ENCODE data around the gene ZFAND2B. TPM values are rescaled to one million over a fixed set of nuclear protein-coding genes. Genes with fewer than 3 reads are reported as not detected.

Gene ZFAND2B
- 23.9 and 30.9 TPM in 2 replicates for total RNA-seq (ENCODE audit: low replicate concordance)

GRCh38 chr2:219206328-219207133 is at the start of gene ZFAND2B:
ZFAND2B (plus strand) TSS chr2:219206782; CDS start chr2:219206988, 206 bp downstream.

GRCh38 chr2:219160186-219161017 is 46.2 kb upstream of the ZFAND2B start, which contains the start of gene NHEJ1:
NHEJ1 (minus strand) TSS chr2:219160815; CDS start chr2:219158362, 2,453 bp downstream.

GRCh38 chr2:219169930-219170654 is 36.5 kb upstream of the ZFAND2B start, which contains the start of gene SLC23A3:
SLC23A3 (minus strand) TSS chr2:219170029; CDS start chr2:219169984, 45 bp downstream.

GRCh38 chr2:219176818-219177551 is 29.6 kb upstream of the ZFAND2B start, which contains the start of gene CNPPD1:
CNPPD1 (minus strand) TSS chr2:219176925; CDS start chr2:219176828, 97 bp downstream.

GRCh38 chr2:219177552-219178376 is 28.8 kb upstream of the ZFAND2B start, which contains the start of gene RETREG2:
RETREG2 (plus strand) TSS chr2:219178275; CDS start chr2:219178353, 78 bp downstream.

GRCh38 chr2:219218732-219219701 is 12.4 kb downstream of the ZFAND2B start, which contains the start of gene ABCB6:
ABCB6 (minus strand) TSS chr2:219218958; CDS start chr2:219218673, 285 bp downstream.

GRCh38 chr2:219229305-219230058 is 22.9 kb downstream of the ZFAND2B start, which contains the start of the genes ANKZF1 and ATG9A:
ANKZF1 (plus strand) TSS chr2:219229806; CDS start chr2:219230258, 452 bp downstream.
ATG9A (minus strand) TSS chr2:219229636; CDS start chr2:219228024, 1,612 bp downstream.

GRCh38 chr2:219245148-219245898 is 38.7 kb downstream of the ZFAND2B start, which contains the start of the genes GLB1L and STK16:
GLB1L (minus strand) TSS chr2:219245444; CDS start chr2:219243573, 1,871 bp downstream.
STK16 (plus strand) TSS chr2:219245479; CDS start chr2:219246000, 521 bp downstream.

GRCh38 chr2:219252900-219253752 is 46.5 kb downstream of the ZFAND2B start, which contains the start of gene TUBA4B:
TUBA4B (plus strand) TSS chr2:219253243; CDS start chr2:219253408, 165 bp downstream.

GRCh38 chr2:219253753-219254589 is 47.4 kb downstream of the ZFAND2B start, which contains the start of gene TUBA4A:
TUBA4A (minus strand) TSS chr2:219253918; CDS start chr2:219253858, 60 bp downstream.

Other genes with a start within 250 kb of the ZFAND2B start
- 0.08 TPM in 1 of 2 replicates, not detected in the other for gene CDK5R2, start 247.1 kb upstream of the ZFAND2B start, total RNA-seq (ENCODE audit: low replicate concordance)
- not detected in 2 replicates for gene FEV, start 221.6 kb upstream of the ZFAND2B start, total RNA-seq (ENCODE audit: low replicate concordance)
- gene CRYBA2, start 213.4 kb upstream of the ZFAND2B start, total RNA-seq (ENCODE audit: low replicate concordance) = not detected in 2 replicates
- not detected in 2 replicates for gene CFAP65, start 165.3 kb upstream of the ZFAND2B start, total RNA-seq (ENCODE audit: low replicate concordance)
- gene IHH, start 145.9 kb upstream of the ZFAND2B start, total RNA-seq (ENCODE audit: low replicate concordance) = under 0.01 TPM in 1 of 2 replicates, not detected in the other
- gene NHEJ1, start 46.0 kb upstream of the ZFAND2B start, total RNA-seq (ENCODE audit: low replicate concordance) = 10.3 and 20.4 TPM in 2 replicates
- gene SLC23A3, start 36.8 kb upstream of the ZFAND2B start, total RNA-seq (ENCODE audit: low replicate concordance) = 0.60 and 2.5 TPM in 2 replicates
- gene CNPPD1, start 29.9 kb upstream of the ZFAND2B start, total RNA-seq (ENCODE audit: low replicate concordance) = 19.5 and 32.3 TPM in 2 replicates
- gene RETREG2, start 28.5 kb upstream of the ZFAND2B start, total RNA-seq (ENCODE audit: low replicate concordance) = 41.6 and 71.7 TPM in 2 replicates
- 25.9 and 98.6 TPM in 2 replicates for gene ABCB6, start 12.2 kb downstream of the ZFAND2B start, total RNA-seq (ENCODE audit: low replicate concordance)
- 35.6 and 39.5 TPM in 2 replicates for gene ATG9A, start 22.9 kb downstream of the ZFAND2B start, total RNA-seq (ENCODE audit: low replicate concordance)
- 15.4 and 22.7 TPM in 2 replicates for gene ANKZF1, start 23.0 kb downstream of the ZFAND2B start, total RNA-seq (ENCODE audit: low replicate concordance)
- gene GLB1L, start 38.7 kb downstream of the ZFAND2B start, total RNA-seq (ENCODE audit: low replicate concordance) = 8.4 and 13.8 TPM in 2 replicates
- gene STK16, start 38.7 kb downstream of the ZFAND2B start, total RNA-seq (ENCODE audit: low replicate concordance) = 27.1 and 49.1 TPM in 2 replicates
- gene TUBA4B, start 46.5 kb downstream of the ZFAND2B start, total RNA-seq (ENCODE audit: low replicate concordance) = not detected in 2 replicates
- 9.1 and 9.8 TPM in 2 replicates for gene TUBA4A, start 47.1 kb downstream of the ZFAND2B start, total RNA-seq (ENCODE audit: low replicate concordance)
- gene DNAJB2, start 72.6 kb downstream of the ZFAND2B start, total RNA-seq (ENCODE audit: low replicate concordance) = 39.9 and 125 TPM in 2 replicates
- gene PTPRN, start 102.6 kb downstream of the ZFAND2B start, total RNA-seq (ENCODE audit: low replicate concordance) = under 0.01 and 9.0 TPM in 2 replicates
- not detected in 2 replicates for gene RESP18, start 126.0 kb downstream of the ZFAND2B start, total RNA-seq (ENCODE audit: low replicate concordance)
- 54.2 and 75.5 TPM in 2 replicates for gene DNPEP, start 181.1 kb downstream of the ZFAND2B start, total RNA-seq (ENCODE audit: low replicate concordance)
- 0.15 and 11.8 TPM in 2 replicates for gene DES, start 211.6 kb downstream of the ZFAND2B start, total RNA-seq (ENCODE audit: low replicate concordance)
- gene SPEG, start 228.1 kb downstream of the ZFAND2B start, total RNA-seq (ENCODE audit: low replicate concordance) = 9.1 and 9.4 TPM in 2 replicates